GM18867 (cell line): ENCODE data around the gene FLT3.
A peak's percentile ranks its signal among the peaks of the same experiment; 100 is the strongest.

Experiments
- ATAC-seq: cut with Tn5 transposase; IDR thresholded peaks from one replicate; pipeline ENCODE4 v1.9.1; 2021; ENCODE audit warnings: mild to moderate bottlenecking, moderate library complexity; ENCODE audit not compliant: unreplicated experiment

FLT3 gene

GRCh38 chr13:27963491-27963890 is 136.9 kb downstream of the FLT3 start:
- no peak for ATAC-seq

DNA sequence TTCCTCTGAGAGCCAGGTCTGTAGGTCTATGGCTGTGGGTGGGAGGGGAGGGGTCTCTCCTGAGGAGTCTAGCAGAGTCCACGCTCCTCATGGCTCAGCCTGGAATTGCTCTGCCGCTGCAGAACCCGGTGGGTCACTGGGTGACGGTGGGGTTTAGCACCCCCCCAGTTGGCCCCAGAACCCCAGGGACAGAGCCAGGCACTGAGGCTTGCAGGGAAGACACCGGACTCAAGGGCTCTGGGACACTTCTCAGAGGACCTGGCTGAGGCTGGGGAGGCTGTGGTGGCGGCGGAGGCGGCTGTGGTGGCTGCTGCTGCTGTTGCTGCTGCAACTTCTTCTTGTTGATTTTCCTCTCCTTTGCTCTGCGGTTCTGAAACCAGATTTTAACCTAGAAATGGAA is 137.4 kb downstream of the FLT3 start:
- ATAC-seq: no peak

- ATAC-seq: no peak
These were observed 138.1 kb downstream of the FLT3 start for GRCh38 chr13:27962128-27962841.

- no peak for ATAC-seq
These were observed 138.9 kb downstream of the FLT3 start for GRCh38 chr13:27961227-27962085.

DNA sequence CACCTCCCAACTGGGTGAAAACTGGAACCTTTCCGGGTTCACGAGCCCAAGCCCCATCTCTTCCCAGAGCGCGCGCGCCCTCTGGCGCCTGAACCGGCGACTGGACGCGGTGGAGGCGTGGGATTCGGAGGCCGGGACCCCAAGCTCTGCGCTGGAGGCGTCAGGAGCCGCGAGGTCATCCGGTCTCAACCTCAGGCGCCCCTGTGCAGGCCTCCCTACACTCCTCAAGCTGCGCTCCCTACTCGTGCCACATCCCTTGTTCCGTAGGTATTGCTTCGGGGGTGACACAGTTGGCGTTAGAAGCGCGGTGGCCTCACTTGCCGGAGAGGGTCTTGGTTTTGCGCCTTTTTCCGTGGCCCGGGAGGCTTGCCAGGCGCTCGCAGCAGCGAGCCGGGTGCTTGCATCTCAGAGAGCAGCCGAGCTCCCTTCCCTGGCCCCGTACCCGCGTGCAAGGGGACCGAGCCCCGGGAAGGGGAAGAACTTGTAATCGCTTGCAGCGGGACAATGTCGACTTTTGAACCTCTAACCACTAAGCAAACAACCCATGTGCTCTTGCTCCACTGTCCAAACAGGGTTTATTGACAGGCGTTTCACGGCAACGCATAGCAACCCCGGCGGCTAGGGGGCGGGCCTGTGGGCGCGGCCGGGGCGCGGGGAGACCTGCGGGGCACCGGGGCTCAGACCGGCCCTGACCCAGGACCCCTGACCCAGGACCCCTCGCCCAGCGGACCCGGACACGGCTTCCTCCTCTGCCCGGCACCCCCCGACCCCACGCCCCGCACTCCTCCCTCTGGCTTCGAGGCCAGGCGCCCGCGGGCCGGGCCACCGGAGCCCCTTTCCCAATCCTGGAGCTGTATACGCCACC is 139.8 kb downstream of the FLT3 start:
- ATAC-seq: no peak

DNA sequence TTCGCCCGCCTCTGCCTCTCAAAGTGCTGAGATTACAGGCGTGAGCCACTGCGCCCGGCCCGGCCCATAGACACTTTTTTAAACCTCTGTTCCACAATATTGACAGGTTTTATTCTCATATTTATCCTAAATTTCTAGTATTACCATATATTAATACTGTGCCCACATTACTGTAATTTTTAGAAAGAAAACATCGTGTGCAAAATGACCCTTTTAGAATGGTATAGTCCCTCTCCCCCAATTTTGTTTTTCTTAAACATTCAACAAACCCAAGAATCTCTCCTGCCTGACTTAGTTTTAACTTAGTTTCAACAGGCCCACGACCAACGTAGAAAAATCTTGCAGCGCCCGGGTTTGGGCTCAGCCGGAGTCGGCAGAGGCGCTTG is 140.4 kb downstream of the FLT3 start:
- ATAC-seq: no peak

GRCh38 chr13:27956576-27957300 is 143.6 kb downstream of the FLT3 start:
- ATAC-seq: no peak

- no peak for ATAC-seq
These were observed 145.3 kb downstream of the FLT3 start for GRCh38 chr13:27955014-27955591.

- no peak for ATAC-seq
These were observed 145.9 kb downstream of the FLT3 start for GRCh38 chr13:27954406-27954851.

DNA sequence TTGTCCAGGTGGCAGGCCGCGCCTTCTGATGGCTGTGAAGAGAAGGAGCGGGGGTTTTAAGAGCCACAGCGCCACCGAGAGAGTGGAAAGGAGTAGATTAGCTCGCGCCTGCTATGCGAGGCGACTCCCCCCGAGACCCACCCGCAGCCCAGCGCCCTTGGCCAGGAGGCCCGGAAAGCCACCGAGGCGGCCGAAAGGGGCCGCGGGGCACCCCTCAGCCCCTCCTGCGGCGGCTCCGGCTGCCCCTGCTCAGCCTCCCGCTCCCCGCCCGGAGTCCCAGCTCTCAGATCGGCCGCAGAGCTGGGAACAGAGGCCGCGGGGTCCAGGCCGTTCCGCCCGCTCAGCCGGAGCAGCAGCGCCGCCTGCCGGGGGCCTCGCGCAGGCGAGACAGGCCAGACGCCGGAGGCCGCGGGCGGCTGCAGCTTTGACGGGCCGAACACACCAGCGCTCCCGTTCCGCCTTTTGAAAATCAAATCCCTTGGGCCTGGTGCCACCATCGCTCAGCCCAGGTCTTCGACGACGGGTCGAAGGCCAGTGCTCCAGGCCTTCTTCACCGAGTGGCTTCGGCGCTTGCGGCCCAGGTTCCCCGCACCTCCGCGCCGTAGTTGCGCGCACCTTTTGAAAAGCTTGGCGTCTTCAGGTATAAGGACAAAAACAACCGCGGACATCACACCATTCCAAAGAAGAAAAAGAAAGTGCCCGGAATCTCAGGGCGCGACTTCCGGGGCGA is 146.5 kb downstream of the FLT3 start:
- ATAC-seq: peak; percentile 78
